GM18502 (cell line): ENCODE data around the gene ZNF330.
A peak's percentile ranks its signal among the peaks of the same experiment; 100 is the strongest.

Experiments
- ATAC-seq: cut with Tn5 transposase; IDR thresholded peaks from one replicate; pipeline ENCODE4 v1.9.1; 2021; ENCODE audit warnings: mild to moderate bottlenecking; ENCODE audit not compliant: unreplicated experiment, poor library complexity

Gene ZNF330

DNA sequence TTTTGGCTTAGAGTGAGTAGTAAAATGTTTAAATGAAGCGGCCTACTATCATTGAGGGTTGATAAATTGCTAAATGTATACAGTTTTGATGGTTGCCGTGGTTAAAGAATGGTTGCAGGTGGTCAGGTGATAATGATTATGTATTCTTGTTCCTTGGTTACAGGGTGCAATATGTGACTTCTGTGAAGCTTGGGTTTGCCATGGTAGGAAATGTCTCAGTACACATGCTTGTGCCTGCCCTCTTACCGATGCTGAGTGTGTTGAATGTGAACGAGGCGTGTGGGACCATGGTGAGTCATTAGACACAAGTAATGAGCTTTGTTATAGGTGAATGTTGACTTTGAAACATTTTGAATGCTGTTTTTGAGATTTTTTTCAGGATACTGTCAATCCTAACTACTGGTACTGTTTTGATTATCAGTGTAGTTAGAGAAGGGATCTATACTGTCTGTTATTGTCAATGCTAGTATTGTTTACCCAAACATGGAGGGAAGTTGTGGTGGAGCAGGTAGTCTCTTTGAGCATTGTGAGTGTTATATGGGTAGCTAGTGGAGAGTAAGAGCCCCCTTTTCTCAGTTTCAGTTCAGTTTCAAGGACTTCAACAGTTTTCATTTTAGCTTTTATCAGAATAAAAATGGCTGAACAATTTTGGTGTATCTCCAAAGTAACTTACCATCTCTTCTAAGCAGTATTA lies 8.9 kb downstream of the ZNF330 start:
- peak; percentile 91 for ATAC-seq

DNA sequence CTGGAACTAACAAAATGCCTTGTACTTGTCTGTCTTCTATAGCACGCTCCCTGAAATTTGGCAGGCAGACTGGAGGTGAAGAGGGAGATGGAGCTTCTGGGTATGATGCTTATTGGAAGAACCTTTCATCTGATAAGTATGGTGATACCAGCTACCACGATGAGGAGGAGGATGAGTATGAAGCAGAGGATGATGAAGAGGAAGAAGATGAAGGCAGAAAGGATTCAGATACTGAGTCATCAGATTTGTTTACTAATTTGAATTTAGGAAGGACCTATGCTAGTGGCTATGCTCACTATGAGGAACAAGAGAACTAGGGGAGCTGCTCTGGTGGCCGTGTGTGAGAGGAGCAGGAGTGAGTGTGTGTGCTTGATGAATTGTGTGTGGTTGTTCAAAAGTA lies 13.0 kb downstream of the ZNF330 start:
- ATAC-seq, result no peak

GRCh38 chr4:141238186-141238585 lies 17.5 kb downstream of the ZNF330 start:
- ATAC-seq, result no peak

- ATAC-seq, result no peak
These were observed 19.6 kb downstream of the ZNF330 start for GRCh38 chr4:141240259-141240658.

- no peak for ATAC-seq
These were observed 20.0 kb downstream of the ZNF330 start for GRCh38 chr4:141240671-141241070.

- ATAC-seq, result no peak
These were observed 21.3 kb downstream of the ZNF330 start for GRCh38 chr4:141241986-141242385.

DNA sequence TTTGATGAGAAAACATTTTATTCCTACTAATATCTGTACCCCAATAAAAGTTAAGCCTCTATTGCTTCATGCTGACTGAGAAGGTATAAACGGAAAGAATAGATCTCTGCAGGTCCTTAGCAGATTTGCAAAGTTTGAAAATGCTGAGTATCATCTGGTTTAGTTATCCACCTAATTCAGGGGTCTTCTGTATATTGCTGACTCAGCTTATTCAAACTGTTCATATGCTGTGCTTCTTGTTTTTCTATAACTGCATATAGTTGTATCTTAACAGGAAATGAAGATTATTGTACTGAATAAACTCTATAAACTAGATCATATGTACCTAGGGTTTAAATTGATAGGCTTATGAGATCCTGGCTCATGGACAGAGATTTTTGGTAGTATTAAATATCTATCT lies 23.7 kb downstream of the ZNF330 start:
- ATAC-seq, result no peak

GRCh38 chr4:141246243-141246642 lies 25.5 kb downstream of the ZNF330 start:
- no peak for ATAC-seq

DNA sequence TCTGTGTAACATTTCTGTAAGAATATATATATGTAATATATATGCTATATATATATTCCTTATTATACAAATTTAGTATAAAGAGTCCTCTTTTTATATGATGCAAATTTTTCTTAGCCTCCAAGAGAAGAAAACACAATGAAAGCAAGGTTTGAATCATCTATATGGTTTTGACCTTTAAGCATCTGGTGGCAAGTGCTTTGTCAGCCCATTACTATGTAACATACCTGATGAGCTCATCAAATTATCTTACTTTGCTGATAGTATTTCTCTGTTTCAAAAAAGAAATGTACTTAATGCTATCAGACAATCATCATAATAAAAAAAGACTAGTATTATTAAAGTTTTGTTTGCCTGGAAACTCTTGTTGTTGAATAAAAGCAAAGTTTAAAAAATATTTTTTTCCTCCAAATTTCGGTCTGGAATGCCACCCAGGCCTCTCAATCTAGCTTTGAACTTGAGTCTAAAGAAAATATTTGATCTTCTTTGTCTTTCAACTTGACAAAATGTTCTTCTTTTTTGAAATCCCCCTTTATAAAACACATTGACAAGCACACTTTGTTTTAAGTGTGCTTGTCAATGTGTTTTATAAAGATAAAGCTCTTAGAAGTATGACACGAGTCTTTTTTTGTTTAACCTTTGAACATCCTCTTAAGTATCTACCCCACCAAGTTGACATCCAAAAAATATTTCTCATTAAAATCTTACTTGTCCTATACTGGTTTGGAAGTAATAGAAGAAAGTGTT lies 26.2 kb downstream of the ZNF330 start:
- ATAC-seq, result no peak

DNA sequence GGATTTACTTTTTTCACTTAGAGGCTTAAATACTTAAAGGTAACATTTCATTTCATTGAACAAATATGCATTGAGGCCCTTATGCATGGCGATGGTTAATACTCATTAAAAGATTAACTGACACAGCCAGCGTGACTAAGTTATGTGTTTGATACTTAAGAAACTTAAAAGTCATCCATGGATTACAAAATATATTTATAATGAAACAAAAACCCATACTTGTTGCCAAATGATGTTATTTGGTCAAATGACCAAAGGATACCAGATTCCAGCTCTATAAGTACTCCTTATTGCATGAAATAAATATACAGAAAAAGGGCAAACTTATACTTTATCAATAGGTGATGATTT lies 26.7 kb downstream of the ZNF330 start:
- ATAC-seq, result no peak

DNA sequence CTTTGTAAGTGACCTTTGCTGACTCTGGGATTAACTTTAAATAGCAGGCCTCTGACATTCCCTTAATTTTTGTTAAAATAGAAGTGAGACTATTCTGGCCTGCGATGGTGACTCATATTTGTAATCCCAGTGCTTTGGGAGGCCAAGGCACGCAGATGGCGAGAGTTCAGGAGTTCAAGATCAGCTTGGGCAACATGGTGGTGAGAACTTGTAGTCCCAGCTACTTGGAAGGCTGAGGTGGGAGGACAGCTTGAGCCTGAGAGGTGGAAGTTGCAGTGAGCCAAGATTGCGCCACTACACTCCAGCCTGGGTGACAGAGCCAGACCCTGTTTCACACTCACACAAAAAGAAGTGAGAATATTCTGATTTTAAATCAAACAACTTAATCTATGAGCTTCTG lies 27.3 kb downstream of the ZNF330 start:
- no peak for ATAC-seq

- ATAC-seq, result no peak
These were observed 27.8 kb downstream of the ZNF330 start for GRCh38 chr4:141248486-141248885.

DNA sequence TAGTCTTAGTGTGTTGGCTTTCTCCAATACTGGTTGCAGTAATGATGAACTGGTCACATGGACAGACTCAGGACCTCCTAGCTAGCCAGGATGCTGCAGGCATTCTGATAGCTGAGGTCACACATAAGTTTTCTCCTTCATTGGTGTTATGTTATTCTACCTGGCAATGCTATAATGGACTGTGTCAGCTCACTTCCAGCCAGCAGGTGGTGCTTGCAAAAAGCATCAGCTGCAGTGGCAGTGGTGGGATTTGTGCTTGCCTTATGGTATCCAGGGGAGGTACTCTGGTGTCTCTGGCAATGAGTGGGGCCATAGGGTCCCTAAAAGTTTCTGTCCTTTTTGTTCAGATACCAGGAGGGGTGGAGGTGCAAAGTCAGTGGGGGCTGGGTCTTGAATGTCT lies 33.6 kb downstream of the ZNF330 start:
- ATAC-seq, result no peak

- ATAC-seq, result no peak
These were observed 34.3 kb downstream of the ZNF330 start for GRCh38 chr4:141255016-141255415.

DNA sequence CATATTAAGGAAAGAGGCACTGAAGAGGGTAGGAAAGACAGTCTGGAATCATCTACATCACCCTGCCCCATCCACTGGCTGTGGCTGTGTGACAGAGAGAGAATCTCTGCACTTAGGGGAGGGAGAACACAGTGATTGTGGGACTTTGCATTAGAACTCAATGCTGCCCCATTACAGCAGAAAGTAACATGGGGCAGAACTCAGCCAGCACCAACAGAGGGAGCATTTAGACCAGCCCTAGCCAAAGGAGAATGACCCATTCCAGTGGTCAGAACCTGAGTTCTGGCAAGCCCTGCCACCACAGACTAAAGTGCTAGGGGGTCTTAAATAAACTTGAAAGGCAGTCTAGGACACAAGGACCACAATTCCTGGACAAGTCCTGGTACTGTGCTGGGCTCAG lies 37.9 kb downstream of the ZNF330 start:
- ATAC-seq, result no peak

DNA sequence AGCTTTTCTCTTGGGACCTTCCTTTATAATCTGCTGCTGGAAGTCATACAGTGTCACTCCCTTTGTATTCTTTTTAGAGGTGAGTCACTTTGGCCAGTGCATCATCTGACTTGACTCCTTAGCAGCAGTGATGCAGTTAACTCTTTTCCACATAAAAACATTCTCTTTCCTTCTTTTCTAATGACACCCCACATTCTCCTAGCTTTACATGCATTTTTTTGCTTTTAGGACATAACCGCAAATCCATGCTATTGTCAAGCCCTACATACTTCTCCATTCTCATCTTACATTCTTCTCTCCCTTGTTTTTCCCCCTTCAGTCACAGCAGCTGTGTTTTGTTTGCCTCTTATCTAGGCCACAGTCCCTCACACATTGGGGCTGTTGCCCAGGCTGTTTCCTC lies 55.1 kb downstream of the ZNF330 start:
- ATAC-seq, result no peak

DNA sequence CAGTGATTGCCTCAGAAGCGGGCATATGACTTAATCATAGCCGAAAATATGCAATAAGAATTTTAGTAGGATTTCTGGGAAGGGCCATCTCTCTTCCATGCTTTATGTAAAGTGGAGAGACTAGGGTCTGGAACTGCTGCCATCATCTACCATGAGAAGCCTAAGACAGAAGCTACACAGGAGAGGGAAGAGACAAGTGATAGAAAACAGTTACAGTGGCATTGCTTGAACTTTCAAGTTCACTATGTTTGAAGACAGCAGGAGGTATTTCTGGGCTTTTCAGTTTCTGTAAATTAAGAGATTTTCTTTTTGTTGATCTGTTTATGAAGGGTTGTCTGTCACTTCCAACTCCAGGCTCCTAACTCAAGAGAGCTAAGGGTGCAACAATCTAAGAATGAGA lies 62.5 kb downstream of the ZNF330 start:
- no peak for ATAC-seq

GRCh38 chr4:141283563-141283962 lies 62.9 kb downstream of the ZNF330 start:
- no peak for ATAC-seq
